H4 (cell line): ENCODE results near the gene TRPM8. TPM values are rescaled to one million over a fixed set of nuclear protein-coding genes. Genes with fewer than 3 reads are reported as not detected.

Source experiments
- DNase-seq: peaks from one replicate; pipeline ENCODE4 v3.0.0-alpha.2; 2015; ENCODE audit warnings: low spot score
- total RNA-seq: library from RNA; depleted of rRNA; stranded (reverse); fragments of >200 nt; shearing (Covaris generic); gene quantifications from 2 replicates; pipeline ENCODE4 v1.2.3, GENCODE V29; 2014

TRPM8 gene
- total RNA-seq, 1 experiment from 2014 or later, result 1.3 TPM

DNA sequence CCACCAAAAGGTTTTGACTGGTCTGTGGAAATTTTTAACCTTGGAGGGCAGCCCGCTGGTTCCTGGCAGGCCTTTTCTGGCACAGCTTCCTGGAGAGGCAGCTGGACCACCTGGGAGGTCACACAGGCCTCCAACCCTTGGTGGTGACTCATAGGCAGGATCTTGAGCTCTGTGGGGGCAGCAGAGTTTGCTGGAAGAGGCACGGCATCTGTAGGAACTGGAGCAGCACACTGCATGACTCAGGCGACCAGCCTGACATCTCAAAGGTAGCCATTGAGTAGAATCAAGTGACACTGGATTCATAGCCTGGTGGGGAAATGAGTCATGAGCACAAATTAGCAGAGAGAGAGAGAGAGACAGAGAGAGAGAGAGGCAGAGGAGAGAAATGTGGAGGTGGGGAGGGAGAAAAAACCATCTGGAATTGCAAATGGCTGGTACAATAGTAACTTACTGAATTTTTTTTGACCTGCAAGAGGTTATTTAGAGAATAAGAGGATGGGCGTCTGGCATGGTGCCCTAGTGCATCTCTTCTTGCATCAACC lies 57.4 kb downstream of the TRPM8 start:
- DNase-seq, result peak; percentile 100

DNA sequence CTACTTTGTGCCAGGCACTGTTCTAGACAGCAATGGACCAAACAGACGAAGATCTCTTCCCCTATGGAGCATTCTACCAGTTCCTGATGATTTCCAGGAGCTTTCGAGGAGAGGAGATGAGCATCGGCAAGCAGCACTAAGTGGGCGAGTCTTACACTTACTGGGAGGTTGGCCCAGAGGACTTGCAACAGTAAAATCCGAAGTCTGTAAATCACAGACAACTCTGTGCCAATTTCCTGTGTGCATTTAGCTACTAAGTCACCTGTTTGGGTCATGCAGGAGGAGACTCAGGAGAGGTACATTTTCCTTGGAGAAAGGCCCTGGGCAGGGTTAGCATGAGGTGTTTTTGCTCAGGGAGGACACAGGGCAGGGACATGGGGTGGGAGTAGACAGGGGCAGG lies 58.9 kb downstream of the TRPM8 start:
- DNase-seq, result no peak

DNA sequence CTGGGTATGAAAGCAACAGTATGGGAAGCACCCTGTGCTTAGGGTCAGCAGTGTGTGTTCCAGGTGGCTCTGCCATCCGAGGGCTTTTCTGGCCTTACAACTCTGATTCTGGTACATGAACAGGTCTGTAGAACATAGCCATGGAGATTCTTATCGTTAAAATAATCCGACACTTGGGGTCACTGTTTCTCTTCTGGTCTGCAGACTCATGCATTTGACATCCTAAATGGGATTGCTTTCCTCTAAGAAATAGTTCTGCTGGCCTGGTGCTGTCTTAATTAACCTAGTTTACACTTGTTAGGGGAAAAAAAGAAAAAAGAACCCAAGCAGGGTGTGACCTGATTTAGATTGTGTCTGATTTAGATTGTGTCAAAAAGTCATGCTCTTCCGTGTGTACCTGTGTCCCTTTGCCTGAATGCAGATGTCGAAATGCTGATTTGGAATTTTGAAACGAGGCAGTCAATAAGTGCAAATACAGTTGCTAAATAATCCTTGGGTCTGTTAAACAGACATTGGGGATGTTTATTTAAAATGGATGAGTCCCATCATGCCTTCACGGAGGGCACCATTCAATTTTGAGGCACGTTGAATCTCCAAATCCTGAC lies 59.6 kb downstream of the TRPM8 start:
- DNase-seq, result peak; percentile 68

DNA sequence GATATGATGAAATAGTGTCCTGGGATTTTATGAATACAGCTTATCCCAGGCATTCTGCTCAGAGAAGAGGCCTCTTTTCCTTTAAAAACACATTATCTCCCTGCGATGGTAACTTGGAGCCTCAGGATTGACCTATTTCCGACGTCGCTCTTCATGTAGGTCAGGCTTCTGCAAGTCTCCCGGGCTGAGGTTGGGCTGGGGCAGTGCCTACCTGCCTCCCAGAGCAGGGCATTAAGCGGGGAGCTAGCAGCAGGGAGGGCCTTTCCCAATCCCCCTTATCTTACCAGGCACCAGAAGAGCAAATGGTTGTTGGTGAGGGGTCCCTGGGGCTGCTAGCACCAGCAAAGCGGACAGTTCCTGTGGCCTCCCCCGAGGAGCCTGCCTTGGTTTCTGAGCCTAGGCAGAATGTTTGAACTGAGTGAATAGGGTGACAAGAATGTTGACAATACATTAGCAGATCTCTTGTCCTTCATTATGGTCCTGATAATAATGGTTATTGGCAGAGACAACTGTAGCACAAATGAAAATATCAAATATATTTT lies 60.2 kb downstream of the TRPM8 start:
- no peak for DNase-seq

DNA sequence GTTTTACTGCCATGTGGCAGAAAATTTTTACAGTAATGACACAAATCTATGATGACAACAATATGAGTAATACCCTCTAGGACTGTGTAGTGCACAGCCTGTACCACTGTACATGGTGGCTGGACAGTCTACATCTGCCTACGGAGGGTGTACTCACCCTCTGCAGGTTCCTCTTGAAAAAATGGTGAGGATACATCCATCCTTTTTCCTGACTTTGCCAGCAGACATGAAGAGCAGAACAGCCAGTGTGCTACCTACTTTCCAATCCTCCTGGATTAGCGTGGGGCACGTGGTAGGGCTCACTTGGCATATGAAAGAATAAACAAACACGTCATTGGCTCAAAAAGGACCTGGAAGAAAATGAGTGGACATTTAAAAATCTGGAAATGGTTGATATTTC lies 62.6 kb downstream of the TRPM8 start:
- no peak for DNase-seq

DNA sequence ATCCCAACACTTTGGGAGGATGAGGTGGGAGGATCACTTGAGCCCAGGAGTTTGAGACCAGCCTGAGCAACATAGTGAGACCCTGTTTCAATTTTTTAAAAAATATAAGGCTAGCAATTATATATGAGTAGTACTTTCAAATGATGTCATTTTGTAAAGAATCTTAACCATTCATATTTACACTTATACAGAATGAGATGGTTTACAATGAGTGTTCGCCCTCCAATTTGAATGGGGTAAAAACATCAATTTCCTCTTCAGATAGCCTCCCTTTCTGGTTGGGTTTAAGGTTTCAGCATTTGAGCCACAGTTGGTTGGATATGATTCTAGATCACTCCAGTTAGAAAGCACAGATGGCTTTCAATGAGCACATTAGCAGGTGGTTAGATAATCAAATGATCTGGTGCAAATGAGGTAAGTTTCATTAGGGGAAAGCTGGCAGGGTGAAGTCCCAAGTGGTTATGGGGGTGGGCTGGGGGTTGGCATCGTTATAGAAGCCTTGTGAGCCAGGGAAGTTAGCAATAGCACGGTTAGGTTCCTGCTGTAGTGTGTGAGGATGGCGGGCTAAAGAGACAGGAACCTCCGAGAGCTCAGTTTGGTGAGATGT lies 63.9 kb downstream of the TRPM8 start:
- DNase-seq, result no peak

DNA sequence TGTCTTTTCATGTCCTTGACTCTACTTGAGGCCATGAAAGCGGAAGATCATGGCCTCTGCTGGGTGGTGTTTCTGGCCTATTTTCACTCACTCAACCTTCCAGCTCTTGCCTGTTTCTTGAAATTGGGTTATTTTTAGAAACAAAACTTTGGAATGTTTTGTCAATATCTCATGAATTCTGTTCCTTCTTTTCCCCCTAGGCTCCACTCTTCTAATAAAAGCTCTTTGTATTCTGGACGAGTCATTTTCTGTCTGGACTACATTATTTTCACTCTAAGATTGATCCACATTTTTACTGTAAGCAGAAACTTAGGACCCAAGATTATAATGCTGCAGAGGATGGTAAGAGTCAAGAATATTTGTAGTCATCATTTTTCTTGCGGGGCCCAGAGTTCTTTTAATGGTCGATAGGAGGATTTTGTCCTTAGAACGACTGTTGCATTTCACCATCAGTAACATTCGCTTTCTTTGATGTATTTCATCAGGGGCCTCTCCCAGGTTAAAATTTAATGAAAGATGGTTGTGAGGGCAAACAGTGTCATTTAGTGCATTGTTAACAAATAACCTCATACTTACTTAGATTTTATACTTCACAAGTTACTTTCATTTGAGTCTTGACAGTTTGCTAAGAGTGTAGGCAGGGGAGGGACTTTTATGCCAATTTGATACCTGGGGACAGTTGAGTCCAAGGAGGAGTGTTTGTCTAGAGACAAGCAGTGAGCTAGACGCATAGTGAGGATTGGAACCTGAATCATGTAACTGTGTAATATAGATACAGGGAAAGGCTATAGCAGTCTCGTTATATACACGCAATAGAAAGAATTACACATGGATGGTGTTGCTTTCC lies 64.6 kb downstream of the TRPM8 start:
- no peak for DNase-seq

DNA sequence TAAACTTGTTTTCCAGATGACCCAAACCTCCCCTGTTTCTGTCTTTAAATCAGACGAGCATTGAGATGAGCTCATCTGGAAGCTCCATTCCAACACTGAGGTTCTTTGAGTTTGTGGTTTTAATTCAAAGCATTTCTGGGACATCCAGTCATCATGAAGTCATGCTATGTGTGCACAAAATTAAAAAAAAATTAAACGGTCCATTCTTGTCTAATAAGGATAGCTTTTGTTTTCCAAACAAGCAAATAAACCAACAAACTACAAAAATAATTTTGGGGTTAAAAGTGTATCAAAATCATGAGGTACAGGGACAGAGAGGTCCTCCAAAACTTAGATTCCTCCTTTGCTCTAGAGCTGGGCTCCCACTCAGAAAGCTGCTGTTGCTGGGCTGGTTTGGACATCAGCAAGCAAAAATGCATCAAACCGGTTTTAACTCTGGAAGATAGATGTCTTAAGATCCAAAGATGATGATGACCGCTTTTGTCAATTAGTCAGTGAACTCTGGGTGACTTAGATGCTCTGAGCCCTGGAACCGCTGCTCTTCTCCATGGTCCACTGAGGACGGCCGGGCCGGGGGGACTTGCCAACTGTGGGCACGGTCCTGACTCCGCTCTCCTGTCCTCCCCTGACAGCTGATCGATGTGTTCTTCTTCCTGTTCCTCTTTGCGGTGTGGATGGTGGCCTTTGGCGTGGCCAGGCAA lies 65.4 kb downstream of the TRPM8 start:
- peak; percentile 70 for DNase-seq

DNA sequence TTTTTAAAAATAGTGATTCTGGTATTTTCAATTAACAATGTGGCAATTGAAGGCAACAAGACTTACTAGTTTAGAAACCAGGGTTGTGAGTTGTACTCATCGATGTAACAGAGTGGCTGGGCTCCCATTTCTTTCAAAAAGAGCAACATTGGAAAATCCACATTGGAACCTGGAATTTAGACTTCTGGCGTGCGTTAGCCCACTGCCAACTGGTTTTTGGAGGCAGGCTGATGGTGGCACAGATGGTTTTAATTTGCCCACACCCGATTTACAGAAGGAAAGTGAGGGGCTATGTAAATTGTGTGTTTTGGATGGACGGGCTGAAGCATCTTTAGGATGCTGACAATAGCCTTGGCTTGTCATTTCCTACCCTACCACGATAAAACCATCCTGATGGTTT lies 66.3 kb downstream of the TRPM8 start:
- no peak for DNase-seq

DNA sequence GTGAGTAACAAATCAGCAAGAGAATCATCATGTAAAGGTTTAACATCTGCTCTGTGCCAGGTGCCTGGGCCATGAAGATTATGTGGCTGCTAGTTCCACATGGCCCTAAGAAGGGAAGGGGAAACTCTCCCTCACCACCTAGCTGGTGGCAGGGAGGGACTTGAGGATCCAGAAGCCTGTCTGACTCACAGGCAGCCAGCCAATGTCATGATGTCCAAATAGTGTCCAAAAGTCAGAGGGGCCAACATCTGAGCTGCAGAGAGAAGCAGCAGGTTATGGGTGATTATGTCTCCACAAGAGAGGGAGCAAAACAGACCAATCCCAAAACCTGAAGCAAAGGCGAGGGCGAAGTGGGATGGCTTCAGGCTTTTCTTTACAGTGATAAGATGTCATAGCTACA lies 71.4 kb downstream of the TRPM8 start:
- no peak for DNase-seq

DNA sequence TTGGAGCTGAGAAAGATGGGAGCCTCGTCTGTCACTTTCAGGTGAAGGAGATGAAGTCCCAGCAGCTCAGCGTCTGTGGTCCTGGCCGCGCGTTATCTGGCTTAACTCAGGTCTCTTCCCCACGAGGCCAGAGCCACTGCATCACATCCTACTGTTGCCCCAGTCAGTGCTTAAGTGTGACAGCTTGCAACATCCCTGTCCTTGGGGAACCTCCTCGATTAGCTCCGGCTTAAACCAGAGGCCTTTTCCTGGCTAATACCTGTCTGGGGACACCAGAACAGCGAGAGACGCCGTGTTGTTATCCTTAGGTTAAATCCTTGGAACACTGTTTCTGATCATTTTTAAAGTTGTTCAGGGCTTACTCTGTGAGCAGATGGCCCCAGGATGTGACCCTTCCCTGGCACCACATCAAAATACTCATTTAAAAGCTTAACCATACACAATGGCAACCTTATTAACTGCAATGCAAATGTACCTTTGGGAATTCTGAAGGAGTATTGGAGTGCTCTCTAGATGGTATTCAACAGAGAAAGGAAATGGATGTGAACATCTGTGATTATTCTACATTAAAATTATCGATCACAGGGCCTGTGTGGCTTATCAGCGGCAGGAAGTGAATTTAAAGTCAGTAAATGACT lies 72.2 kb downstream of the TRPM8 start:
- DNase-seq, result no peak

DNA sequence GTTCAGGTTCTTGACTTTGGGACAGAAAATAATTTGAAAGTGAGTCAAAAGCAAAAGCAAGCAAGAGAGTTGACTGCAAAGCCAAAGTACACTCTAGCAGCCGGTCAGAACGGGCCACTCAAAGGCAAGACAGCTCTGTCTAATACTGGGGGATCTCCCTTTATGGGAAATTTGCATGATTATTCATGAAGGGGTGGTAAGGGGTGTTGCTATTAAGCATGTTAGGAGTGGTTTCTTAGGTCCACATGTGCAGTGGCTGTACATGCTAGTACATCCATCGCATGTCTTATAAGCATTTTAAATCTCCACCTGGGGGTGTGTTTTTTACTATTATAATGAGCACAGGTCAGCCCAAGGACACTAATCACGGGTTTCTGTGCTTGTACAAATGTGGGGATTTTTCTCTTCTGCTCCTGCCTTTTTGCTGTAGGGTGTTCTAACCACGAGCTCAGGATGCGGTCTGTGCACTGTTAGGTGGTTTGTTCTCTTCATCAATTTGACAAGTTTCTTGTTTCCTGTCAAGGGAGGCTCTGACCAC lies 73.2 kb downstream of the TRPM8 start:
- DNase-seq, result no peak

DNA sequence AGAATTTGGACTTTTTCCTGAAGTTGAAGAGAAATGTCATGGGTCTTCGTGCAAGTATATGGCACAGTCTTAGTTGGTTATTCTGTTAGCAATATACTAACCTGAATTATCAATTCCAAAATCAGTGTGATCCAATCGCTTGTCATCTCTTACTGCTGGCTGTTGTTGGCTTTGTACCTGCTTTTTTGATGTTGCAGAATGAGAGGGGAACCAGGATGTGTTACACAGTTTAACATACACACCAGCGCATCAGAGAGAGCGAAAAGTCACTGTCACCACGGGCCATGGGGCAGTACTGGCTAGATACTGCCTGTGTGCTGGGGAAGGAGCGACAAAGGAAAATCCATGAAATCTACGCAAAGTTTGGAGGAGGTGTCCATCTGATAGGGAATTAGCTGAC lies 74.0 kb downstream of the TRPM8 start:
- no peak for DNase-seq

DNA sequence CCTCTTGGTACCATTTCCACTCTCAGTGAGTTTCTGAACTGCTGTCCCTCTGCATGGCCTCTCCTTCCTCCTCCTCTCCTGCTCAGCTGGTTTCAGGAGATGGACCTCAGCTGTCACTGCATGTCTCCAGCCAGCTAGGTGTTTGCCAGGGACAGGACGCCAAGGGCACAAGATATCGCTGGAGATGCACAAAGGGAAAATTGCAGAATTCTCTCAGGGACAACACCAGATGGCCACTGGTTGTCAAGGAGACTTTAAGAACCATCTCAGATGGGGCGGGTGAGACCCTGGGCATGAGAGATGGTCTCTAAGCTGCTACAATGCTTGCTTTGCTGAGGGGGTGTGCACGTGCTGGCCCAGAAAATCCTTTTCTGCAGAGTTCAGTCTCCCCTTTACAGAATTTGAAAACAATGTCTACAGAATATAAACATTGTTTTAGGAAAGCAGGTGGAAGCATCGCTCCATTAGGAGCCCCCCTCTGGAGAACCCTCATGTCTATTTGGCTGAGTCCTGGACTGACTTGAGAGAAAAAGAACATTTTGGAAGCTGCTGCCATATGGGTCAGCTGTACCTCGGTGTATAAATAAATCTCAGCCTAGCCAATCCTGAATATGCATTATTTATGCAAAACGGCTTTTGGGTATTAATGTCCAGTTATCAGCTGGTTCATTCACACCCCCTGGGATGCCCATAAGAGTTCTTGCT lies 75.5 kb downstream of the TRPM8 start:
- DNase-seq, result no peak

DNA sequence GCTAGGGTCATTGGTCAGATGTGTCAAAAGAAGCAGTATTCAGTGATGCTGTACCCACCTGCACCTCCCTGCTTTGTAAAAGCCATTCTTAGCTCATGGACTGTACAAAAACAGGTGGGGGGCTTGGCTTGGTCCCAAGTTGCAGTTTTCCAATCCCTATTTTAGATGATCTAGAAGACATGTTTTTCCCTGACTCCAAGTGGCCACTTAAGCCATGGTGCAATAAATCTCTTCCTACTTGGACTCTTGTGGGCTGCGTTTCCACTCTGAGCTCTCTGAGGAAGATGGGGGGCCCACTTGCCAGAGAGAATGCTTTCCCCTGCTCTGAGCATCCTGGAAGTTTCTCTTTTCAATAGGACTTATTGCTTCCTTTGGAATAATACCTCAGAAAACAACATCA lies 76.3 kb downstream of the TRPM8 start:
- no peak for DNase-seq

DNA sequence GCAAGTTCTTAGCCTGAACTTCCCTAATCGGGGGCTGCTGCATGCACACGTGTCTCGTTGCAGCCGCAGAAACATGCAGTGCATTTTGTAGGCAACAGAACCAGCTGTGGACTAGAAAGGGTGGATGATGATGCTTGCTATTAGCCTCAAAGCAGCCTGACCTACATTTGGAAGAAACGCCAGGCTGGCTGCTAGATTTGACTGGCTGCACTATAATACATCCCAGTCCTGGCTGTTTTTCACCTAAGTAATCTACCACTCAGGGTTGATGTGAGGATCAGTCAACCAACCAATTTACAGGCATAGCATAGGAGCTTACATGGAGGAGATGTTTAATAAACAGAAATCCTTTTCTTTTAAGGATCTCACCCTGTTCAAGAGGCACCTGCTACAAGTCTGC lies 77.0 kb downstream of the TRPM8 start:
- DNase-seq, result no peak

DNA sequence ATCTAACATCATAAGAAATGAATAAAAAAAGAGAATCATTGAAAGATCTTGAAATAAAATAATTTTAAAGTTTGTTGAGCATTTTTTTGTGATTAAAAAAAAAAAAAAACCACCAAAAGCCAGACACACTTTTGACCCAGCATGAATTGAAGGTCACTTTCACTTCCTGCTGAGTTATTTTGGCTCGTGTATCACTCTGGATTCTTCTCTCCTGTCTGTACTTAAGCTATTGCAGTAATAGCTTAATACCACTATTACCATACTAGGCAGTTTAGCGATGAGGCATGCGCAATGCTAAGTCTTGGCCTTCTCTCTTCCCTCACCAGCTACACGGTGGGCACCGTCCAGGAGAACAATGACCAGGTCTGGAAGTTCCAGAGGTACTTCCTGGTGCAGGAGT lies 78.8 kb downstream of the TRPM8 start:
- no peak for DNase-seq

DNA sequence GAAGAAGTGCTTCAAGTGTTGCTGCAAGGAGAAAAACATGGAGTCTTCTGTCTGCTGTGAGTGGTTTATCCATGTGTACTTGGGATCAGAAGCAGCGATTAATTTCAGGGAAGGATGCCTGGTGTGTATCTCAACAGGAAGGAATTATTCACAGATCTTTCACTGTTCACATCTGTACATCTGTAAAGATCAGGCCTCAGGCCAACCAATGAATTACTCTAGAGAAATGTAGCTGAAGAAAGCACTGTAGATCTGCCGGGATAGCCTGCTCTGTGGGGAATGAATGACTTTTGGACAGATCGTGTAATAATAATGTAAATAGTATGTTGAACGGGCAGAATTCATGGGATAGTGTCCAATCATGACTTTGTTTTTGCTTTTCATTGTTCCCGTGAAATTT lies 79.3 kb downstream of the TRPM8 start:
- DNase-seq, result no peak

DNA sequence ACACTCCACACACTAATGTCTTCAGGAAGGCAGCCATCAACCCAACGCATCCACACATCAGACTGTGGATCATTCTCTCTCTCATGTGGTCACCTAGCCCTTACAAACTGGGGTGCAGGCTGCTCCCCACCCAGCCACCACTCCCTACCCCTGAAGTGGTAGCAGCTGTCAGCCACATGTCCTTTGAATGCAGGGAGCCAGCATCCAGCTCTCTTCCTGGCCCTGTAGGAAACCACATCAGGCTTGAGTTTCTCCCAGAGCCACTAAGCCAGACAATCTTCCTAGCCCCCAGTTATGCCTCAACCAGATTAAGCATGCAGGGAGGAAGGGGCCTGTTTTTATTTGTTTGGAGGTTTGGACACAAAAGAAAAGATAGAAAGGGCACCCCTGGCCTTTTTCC lies 80.5 kb downstream of the TRPM8 start:
- no peak for DNase-seq

DNA sequence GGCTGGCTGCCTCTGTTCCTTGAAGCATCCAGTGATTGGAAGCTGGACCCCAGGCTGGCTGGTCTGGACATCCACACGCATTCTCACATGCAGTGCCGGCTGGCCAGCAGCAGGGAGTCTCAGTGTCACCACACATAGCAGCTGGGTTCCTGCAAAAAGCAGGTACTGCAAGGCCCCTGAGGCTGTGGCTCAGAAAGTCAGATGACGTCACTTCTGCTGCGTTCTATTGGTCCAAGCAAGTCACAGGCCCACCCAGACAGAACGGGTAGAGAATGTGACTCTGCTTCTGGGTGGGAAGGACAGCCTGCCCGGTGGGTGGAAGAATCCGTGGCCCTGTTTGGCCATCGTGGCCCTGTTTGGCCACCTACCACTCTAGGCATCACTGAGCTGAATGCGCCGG lies 82.0 kb downstream of the TRPM8 start:
- DNase-seq, result no peak
